BLaER1 treated with 17β-estradiol and CSF1 and Interleukin-3, amounts not matched to agents 10 nM and 100 nM (cell line): ENCODE measurements around the gene SLC4A3.

Source experiments
- H3K27ac ChIP-seq, 11 experiments: shearing (Covaris generic); formaldehyde crosslinking; 2 replicates each; pipeline ENCODE4 v1.8.1; 2022
- H3K27me3 ChIP-seq, 11 experiments: shearing (Covaris generic); formaldehyde crosslinking; 2 replicates each; pipeline ENCODE4 v1.8.1; 2022
- H3K36me3 ChIP-seq, 11 experiments: shearing (Covaris generic); formaldehyde crosslinking; 2 replicates each; pipeline ENCODE4 v1.8.1; 2022
- H3K4me1 ChIP-seq, 10 experiments: shearing (Covaris generic); formaldehyde crosslinking; 2 replicates each; pipeline ENCODE4 v1.8.1; 2022
- H3K4me2 ChIP-seq, 11 experiments: shearing (Covaris generic); formaldehyde crosslinking; 2 replicates each; pipeline ENCODE4 v1.8.1; 2022
- H3K4me3 ChIP-seq, 10 experiments: shearing (Covaris generic); formaldehyde crosslinking; 2 replicates each; pipeline ENCODE4 v1.8.1; 2022
- H3K9ac ChIP-seq, 11 experiments: shearing (Covaris generic); formaldehyde crosslinking; 2 replicates each; pipeline ENCODE4 v1.8.1; 2022
- H3K9me3 ChIP-seq, 11 experiments: shearing (Covaris generic); formaldehyde crosslinking; replicated peaks in 1 of 11; 2 replicates each; pipeline ENCODE4 v1.8.1; 2022
- H4K20me1 ChIP-seq, 11 experiments: shearing (Covaris generic); formaldehyde crosslinking; 2 replicates each; pipeline ENCODE4 v1.8.1; 2022
- Cebpa-rat ChIP-seq, 11 experiments: shearing (Covaris generic); IDR thresholded peaks; 2 replicates each; pipeline ENCODE4 v1.8.1; 2022

SLC4A3 gene, protein sequence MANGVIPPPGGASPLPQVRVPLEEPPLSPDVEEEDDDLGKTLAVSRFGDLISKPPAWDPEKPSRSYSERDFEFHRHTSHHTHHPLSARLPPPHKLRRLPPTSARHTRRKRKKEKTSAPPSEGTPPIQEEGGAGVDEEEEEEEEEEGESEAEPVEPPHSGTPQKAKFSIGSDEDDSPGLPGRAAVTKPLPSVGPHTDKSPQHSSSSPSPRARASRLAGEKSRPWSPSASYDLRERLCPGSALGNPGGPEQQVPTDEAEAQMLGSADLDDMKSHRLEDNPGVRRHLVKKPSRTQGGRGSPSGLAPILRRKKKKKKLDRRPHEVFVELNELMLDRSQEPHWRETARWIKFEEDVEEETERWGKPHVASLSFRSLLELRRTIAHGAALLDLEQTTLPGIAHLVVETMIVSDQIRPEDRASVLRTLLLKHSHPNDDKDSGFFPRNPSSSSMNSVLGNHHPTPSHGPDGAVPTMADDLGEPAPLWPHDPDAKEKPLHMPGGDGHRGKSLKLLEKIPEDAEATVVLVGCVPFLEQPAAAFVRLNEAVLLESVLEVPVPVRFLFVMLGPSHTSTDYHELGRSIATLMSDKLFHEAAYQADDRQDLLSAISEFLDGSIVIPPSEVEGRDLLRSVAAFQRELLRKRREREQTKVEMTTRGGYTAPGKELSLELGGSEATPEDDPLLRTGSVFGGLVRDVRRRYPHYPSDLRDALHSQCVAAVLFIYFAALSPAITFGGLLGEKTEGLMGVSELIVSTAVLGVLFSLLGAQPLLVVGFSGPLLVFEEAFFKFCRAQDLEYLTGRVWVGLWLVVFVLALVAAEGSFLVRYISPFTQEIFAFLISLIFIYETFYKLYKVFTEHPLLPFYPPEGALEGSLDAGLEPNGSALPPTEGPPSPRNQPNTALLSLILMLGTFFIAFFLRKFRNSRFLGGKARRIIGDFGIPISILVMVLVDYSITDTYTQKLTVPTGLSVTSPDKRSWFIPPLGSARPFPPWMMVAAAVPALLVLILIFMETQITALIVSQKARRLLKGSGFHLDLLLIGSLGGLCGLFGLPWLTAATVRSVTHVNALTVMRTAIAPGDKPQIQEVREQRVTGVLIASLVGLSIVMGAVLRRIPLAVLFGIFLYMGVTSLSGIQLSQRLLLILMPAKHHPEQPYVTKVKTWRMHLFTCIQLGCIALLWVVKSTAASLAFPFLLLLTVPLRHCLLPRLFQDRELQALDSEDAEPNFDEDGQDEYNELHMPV

DNA sequence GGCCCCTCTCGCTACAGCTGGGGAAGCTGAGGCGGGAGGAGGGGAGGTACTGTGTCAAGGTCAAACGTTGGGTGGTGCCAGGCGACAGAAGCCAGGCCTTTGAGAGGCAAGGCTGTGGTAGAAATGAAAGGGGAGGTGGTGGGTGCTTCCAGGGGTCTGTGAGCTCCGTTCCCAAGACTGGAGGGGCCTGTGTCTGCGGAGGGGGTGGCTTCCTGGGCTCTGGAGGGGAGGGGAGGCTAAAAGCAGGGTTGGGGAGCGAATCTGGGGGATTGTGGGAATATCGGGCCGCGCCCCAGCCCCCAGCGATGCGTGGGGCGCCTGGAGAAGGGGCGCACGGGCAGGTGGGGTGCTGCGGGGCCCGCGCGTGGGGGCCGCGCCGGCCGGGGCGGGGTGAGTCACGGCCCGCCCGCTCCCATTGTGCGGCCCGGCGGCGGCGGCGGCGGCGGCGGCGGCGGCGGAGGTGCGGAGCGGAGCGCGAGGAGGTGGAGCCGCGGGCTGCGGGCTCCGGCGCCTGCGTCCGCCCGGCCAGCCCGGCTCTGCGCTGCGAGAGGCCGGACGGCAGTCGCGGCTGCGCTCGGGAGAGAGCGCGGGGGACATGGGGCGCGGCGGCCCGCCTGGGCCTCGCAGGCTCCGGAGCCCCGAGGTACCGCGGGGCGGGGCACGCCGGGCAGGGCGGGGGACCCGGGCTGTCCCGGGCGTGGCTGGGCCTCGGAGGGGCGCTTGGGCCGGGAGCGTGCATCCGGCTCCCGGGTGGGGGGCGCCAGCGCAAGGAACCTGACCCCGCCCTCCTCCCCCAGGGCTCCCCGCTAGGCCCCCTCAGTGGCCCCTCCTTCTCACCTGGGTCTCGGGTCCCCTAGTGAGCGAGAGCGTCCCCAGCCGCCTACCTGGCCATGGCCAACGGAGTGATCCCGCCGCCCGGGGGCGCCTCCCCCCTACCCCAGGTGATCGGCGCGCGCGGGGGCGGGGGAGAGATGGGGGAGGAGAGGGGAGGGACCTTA, at the start of gene SLC4A3:
Gene SLC4A3, plus strand, starts transcription at position 528 of the 998 bp plus-strand sequence. Its CDS starts 363 bp downstream, at position 891.
- Histone ChIP-seq H3K4me2 (peak within 1 kb of the TSS; percentile 63 to 80 (median 73)), H3K4me1 (peaks cover 9 to 29% (median 16%) of the 10 kb centered on the region in 10 experiments; a peak in 18 of 20 replicates), H3K4me3 (peak within 1 kb of the TSS; percentile 42 to 62 (median 52)), H3K36me3 (no peaks in the 10 kb centered on the region), H3K9me3 (no peaks in the 10 kb centered on the region), H3K27ac (no peak within 1 kb of the TSS), H3K9ac (peak within 1 kb of the TSS in 9 of 11 experiments; percentile 13 to 61 (median 42); a peak in 9 of 22 replicates), H3K27me3 (peaks cover 28 to 42% (median 32%) of the 10 kb centered on the region in 11 experiments), H4K20me1 (peaks cover 0 to 14% (median 0%) of the 10 kb centered on the region in 11 experiments; a peak in 4 of 22 replicates)
- TF ChIP-seq Cebpa-rat (IDR thresholded peaks at IDR 0.05) = no peak

DNA sequence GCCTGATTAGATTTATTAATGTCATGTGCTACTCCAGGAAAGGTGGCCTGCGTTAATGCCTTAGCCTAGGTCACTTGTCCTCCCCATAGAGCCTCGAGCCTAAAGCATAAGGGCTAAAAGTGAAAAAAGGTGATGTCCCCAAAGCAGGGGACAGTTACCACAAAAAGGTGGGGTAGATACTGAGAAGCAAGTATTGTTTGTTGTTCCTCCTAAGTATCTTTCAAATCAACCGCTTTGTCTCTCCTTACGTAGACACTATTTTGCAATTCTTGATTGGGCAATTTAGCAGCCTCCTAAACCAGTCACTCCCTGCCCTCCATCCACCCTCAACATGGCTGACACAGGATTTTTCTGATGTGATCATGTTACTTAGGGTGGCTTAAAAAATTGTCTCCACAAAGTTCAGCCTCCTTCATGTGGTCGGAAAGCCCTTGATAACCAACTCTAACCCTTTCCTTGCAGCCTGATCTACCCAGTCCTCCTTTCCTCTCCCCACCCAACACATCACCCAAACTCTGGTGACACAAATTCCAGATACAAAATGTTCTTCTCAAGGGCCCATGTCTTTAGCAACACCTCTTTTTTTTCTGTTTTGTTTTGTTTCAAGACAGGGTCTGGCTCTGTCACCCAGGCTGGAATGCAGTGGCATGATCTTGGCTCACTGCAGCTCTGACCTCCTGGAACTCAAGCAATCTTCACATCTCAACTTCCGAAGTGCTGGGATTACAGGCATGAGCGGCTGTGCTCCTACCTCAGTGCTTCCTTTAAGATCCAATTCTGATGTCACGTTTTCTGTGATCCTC, 48.4 kb upstream of the SLC4A3 start:
- H3K27ac ChIP-seq = no peak overlapping the region
- no peaks in the 10 kb centered on the region for H3K27me3 ChIP-seq
- H3K4me3 ChIP-seq = no peak overlapping the region
- no peak overlapping the region for H3K9ac ChIP-seq
- 0 out of 22 replicates have a peak overlapping the region, but pooled peaks of 1 of the 11 experiments have one; percentile 21 for H3K4me2 ChIP-seq
- no peaks in the 10 kb centered on the region for H3K9me3 ChIP-seq
- H3K36me3 ChIP-seq = no peaks in the 10 kb centered on the region
- TF ChIP-seq Cebpa-rat (IDR thresholded peaks at IDR 0.05) = no peak
- H4K20me1 ChIP-seq = no peaks in the 10 kb centered on the region
- H3K4me1 ChIP-seq = peaks cover 0 to 7% (median 0%) of the 10 kb centered on the region in 10 experiments; a peak in 1 of 20 replicates

DNA sequence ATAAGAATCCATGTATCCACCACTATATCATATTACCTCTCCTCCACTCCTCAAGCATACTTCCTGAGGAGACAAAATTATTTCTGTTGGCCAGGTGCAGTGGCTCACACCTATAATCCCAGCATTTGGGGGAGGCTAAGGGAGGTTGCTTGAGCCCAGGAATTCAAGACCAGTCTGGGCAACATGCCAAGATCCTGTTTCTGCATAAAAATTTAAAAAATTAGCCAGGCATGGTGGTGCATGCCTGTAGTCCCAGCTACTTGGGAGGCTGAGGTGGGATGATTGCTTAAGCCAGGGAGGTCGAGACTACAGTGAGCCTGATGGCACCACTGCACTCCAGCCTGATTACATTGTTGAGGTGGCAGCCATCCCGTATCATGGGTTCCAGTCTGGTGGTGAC, 46.1 kb upstream of the SLC4A3 start:
- Histone ChIP-seq H3K4me1 (peaks cover 0 to 7% (median 0%) of the 10 kb centered on the region in 10 experiments; a peak in 1 of 20 replicates), H3K4me3 (no peak overlapping the region), H3K9me3 (no peaks in the 10 kb centered on the region), H3K27ac (no peak overlapping the region), H3K4me2 (no peak overlapping the region), H3K27me3 (no peaks in the 10 kb centered on the region), H3K36me3 (no peaks in the 10 kb centered on the region), H3K9ac (no peak overlapping the region), H4K20me1 (no peaks in the 10 kb centered on the region)
- TF ChIP-seq Cebpa-rat (IDR thresholded peaks at IDR 0.05) = no peak

DNA sequence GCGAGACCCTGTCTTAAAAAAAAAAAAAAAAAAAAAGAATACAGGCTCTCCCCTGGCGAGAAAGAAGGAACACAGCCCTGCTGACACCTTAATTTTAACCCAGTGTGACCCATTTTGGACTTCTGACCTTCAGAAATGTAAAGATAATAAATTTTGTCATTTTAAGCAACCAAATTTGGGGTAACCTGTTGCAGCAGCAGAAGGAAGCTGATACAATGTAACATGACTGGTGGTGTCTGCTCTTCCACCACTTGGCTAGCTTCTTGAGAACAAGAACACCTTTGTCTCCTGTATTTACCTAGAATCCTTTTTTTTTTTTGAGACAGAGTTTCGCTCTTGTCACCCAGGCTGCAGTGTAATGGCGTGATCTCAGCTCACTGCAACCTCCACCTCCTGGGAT, 36.3 kb upstream of the SLC4A3 start:
- Histone ChIP-seq H3K9ac (no peak overlapping the region), H3K4me2 (no peak overlapping the region), H3K4me1 (no peaks in the 10 kb centered on the region), H3K27me3 (no peaks in the 10 kb centered on the region), H3K4me3 (no peak overlapping the region), H3K9me3 (no peaks in the 10 kb centered on the region), H3K27ac (no peak overlapping the region), H3K36me3 (no peaks in the 10 kb centered on the region), H4K20me1 (no peaks in the 10 kb centered on the region)
- no peak for TF ChIP-seq Cebpa-rat (IDR thresholded peaks at IDR 0.05)

DNA sequence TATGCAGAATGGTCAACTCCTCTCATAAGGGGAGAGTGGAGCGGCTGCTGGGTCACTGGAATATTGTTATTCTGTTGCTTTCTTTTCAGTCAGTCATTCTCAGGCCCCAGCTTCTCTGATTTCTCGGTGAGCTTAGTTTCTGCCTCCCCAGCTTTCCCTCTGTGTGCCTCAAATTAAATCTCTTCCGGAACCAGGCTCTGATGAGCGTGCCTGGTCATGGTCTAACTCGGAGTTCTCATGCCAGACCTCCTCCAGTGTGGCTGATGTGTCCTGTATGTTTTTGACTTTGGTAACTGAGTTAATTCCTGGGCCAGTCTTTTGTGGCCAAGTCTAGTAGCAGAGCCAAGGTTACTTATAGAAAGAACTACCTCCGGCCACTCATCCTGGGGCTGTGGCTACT, 34.7 kb upstream of the SLC4A3 start:
- Histone ChIP-seq H4K20me1 (no peaks in the 10 kb centered on the region), H3K9me3 (no peaks in the 10 kb centered on the region), H3K27ac (no peak overlapping the region), H3K4me3 (no peak overlapping the region), H3K4me1 (peaks cover 6 to 9% (median 8%) of the 10 kb centered on the region in 10 experiments; a peak in 18 of 20 replicates), H3K9ac (no peak overlapping the region), H3K4me2 (no peak overlapping the region), H3K36me3 (no peaks in the 10 kb centered on the region), H3K27me3 (no peaks in the 10 kb centered on the region)
- no peak for TF ChIP-seq Cebpa-rat (IDR thresholded peaks at IDR 0.05)

DNA sequence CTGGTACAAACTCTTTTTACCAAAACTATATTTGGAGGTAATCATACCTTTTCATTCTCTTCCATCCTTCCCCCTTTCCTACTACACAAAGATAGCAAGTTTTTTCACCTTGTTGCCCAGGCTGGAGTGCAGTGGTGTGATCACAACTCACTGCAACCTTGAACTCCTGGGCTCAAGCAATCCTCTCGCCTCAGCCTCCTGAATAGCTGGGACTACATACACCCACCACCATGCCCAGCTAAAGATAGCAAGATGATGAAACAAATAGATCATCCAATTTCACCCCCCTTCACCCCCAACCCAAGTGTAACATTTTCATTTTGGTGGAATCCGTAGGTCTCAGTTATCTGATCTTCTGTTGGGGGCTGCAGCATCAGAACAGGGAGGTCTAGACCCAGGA, 34.3 kb upstream of the SLC4A3 start:
- Histone ChIP-seq H3K4me3 (no peak overlapping the region), H3K9me3 (no peaks in the 10 kb centered on the region), H3K4me1 (peaks cover 7 to 9% (median 8%) of the 10 kb centered on the region in 10 experiments; a peak in 19 of 20 replicates), H3K27ac (no peak overlapping the region), H3K9ac (no peak overlapping the region), H3K4me2 (no peak overlapping the region), H4K20me1 (peaks cover 0 to under 1% (median 0%) of the 10 kb centered on the region in 11 experiments; a peak in 2 of 22 replicates), H3K27me3 (no peaks in the 10 kb centered on the region), H3K36me3 (no peaks in the 10 kb centered on the region)
- TF ChIP-seq Cebpa-rat (IDR thresholded peaks at IDR 0.05) = no peak

DNA sequence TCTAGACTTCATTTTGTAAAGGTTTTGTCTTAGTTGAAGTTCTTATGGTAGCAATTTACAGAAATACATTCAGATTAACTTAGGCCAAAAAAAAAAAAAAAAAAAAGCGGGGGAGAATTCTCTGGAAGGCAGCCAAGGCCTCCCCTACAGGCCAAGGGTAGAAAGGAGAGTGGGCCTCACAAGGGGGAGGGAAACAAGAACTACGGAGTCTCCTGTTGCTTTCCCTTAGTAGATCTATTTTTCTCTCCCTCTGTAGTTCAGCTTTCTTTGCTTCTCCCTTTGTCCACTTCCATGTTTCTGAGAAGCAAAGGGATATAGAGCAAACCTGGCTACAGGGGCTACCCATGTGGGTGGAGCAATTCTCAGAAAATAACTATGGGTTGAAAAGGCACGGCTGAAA, 32.2 kb upstream of the SLC4A3 start:
- Histone ChIP-seq H3K9me3 (no peaks in the 10 kb centered on the region), H3K27ac (no peak overlapping the region), H3K4me3 (no peak overlapping the region), H4K20me1 (peaks cover 0 to 14% (median 0%) of the 10 kb centered on the region in 11 experiments; a peak in 5 of 22 replicates), H3K4me2 (no peak overlapping the region), H3K27me3 (no peaks in the 10 kb centered on the region), H3K36me3 (peaks cover 0 to 2% (median 0%) of the 10 kb centered on the region in 11 experiments; a peak in 1 of 22 replicates), H3K9ac (no peak overlapping the region), H3K4me1 (peaks cover 18 to 29% (median 22%) of the 10 kb centered on the region in 10 experiments)
- no peak for TF ChIP-seq Cebpa-rat (IDR thresholded peaks at IDR 0.05)
